A204.1 (cell line): ENCODE measurements around the gene NCAM2.
"Not testable (repeated sequence)": the region's sequence is repeated elsewhere in the genome, so short reads cannot be mapped to it uniquely, and the experiment has no call there.

Experiments
- FAIRE-seq: peaks from 2 replicates; lab custom pipeline; 2012; peaks lifted over from hg19 to GRCh38; lab: Jason Lieb, UNC

NCAM2 gene

DNA sequence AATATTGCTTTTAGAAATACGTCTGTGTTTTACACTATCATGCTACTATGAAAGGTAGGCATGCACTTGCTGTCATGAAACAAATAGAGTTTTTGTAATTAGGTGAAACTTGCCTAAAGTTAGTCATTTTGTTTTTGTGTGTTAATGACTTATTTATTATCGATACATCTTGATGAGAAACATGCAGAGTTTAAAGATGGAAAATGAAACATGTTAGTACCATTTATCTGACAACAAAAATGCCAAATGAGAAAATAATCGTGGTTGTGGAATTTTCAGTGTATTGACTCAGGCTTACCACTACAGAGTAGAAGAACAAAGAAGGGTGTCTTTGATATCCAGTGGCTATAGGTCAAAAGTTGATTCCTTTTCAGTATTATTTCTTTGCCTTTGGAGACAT, 105.5 kb downstream of the NCAM2 start:
- FAIRE-seq, result no peak

DNA sequence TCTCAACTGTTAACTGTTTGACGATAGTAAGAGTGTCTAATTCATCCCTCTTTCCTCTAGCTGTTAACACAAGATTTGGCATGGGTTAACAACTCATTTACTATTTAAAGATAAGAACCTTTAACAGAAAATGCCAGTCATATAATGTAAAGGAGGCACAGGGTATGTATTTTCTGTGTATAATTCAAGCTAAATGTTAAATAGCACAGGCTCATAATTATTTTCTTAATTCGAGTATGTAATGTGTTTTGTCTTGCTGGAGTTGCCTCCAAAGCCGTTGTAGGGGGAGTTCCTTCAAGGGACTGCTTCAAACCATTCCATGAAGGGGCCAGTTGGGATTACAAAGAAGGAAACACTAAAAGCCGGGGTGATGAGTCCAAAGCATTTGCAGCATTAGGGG, 111.5 kb downstream of the NCAM2 start:
- FAIRE-seq, result no peak

DNA sequence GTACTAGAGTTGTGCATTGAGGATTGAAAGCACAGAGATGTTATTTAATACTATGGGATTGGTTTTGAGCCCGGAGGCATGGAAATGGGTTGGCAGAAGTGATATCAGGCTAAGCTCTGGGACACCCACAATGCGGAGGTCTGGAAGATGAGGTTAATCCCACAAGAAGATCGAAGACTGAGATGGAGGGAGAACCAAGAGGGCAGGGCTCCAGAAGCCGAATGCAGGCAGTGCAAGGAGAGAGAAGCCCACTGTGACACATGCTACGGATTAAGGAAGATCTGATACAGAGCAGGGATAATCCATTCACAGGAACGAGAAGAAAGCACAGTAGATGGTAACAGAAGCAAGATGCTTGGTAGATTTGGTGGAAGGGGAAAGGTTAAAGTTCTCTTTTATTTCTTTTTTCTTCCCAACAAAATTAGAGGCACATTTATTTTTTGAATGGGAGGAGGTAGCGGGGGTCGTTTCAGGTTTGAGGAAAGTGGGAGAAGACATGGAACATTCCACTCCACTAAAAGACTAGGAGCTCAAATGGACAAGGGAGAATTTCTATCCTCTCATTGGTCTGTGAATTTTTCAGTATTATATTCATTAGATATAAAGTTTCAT, 113.2 kb downstream of the NCAM2 start:
- no peak for FAIRE-seq

DNA sequence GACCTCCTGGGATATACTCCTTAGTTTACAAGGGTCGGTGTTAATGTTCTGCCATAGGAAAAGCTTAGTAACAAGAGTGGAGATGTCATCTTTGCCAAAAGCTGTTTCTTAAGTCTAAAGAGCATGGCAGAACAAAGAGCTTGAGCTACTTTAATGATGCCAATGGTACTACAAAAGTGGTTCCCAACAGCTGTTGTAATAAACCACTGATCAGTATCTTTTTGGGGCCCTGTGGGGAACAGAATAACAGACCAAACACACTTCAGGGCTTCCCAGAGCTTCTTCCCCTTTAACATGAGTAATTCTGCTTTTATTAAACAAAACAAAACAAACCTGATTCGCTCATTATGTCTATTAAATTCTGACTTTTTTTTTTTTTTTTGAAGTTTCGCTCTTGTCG, 116.3 kb downstream of the NCAM2 start:
- no peak for FAIRE-seq

DNA sequence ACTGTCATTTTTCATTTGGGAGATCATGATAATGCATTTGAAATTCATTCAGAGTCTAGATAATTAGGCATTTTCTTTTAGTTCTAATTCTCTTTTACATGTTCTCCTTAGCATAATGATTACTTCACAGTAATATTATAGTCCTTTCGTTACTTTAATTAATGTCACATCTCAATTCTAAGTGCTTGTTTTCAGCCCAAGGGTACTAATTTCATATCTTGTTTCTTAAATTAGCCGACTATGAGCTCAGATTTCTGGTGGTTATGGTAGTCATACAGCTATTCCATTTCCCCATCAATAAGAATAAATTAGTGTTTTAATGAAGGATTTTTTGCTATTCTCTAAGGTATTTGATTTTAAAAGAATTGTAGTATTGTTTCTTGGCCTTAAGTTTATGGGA, 120.9 kb downstream of the NCAM2 start:
- FAIRE-seq, result no peak

DNA sequence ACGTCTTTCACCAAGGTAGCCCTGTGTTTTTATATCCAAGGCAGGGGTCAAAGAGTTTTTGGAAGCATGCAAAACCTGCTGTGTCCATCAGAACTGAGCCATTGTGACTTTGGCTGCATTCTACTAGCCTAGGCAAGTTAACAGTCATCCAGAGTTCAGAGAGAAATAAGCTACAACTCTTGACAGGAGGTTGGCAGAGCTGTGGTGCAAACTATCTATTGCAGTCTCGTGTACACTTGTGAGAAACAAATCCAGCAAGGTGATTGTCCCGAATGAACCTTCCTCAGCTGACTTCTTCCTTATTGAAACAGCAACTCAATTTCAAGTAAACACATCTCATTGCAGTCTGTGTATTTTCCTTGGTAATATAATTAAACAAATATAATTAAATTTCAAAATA, 124.5 kb downstream of the NCAM2 start:
- FAIRE-seq, result no peak

DNA sequence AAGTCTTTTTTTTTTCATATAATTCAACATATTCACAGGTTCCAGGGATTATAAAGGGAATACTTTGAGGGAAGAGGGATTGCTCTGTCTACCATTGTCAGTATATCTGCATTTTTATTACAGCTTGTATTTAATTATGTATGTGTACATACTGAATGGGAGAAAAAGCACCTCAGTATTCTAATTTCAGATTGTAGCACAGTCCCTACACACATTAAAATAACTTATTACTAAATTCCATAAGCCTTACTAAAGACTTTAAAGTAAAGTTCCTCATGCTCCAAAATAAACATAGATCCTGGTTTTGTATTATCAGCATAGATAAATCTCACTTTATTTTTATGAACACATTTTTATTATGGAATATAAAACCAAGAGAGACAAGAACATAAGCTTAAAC, 134.2 kb downstream of the NCAM2 start:
- FAIRE-seq, result no peak

DNA sequence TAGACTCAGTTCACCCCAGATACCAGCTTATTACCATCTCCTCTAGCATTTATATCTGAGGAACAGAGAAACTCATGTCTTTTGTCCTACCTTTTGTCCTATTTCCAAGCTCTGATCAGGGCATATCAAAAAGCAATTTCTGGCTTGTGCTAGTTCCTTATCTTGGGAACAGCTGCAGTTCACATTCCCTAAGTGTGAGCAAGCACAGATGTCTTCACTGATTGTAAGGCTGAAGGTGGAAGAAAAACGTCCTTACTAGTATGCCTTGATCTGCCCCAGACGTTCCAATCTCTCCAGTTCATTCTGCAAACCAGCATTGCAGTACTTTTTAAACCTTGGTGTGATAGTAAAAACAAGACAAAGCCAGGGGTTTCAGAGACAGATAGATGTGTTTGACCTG, 139.8 kb downstream of the NCAM2 start:
- FAIRE-seq, result no peak

DNA sequence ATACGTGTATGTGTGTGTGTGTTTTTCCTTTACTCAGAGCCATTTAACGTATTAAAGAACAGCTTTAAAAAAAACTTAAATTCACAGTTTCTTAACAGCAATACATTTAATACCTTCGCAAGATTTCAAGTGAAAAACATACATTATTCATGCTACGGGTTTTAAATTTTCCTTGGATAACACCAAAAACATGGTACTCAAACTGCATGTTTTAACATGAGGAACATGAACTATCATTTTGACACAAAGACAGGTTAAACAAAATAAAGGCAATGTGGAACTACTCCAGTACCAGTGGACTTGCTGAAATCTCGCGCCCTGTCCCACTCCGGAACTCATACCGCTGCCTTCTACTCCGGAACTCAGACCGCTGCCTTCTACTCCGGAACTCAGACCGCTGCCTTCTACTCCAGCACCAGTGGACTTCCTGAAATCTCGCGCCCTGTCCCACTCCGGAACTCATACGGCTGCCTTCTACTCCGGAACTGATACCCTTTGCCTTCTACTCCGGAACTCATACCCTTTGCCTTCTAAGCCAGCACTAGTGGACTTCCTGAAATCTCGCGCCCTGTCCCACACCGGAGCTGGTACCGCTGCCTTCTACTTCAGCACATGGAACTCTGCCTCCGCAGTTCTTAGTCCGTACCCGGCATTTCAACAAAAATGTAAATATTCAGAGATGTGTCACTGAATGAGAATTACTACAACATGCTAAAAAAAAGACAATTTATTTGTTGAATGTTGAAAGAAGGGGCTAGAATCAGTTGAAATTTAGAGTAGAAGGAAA, 148.6 kb downstream of the NCAM2 start:
- no peak for FAIRE-seq

DNA sequence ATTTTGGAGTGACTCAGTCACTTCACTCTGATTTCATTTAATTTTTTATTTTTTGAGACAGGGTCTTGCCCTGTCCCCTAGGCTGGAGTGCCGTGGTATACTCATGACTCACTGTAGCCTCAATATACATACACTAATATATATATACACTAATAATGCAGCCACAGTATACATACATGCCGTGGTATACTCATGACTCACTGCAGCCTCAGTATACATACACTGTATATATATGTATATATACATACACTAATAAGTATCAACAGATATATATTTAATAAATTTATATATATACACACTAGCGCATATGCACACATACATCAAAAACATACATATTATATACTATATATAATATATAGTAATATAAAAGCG, 149.2 kb downstream of the NCAM2 start:
- no peak for FAIRE-seq

DNA sequence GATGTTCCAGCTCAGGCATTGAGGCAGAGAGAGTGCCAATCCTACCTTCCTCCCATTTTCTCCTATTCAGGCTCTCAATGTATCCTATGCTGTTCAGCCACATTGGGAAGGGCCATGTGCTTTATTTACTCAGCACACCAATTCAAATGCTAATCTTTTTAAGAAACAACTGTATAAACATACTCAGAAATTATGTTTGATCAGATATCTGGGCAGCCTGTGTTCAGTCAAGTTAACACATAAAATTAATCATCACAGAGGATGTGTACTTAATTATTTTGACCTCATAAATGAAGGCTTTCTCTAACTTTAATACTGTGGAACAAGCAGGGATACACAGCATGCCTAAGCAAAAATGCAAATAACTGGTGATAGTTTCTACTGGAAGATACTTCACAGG, 149.8 kb downstream of the NCAM2 start:
- FAIRE-seq, result no peak

DNA sequence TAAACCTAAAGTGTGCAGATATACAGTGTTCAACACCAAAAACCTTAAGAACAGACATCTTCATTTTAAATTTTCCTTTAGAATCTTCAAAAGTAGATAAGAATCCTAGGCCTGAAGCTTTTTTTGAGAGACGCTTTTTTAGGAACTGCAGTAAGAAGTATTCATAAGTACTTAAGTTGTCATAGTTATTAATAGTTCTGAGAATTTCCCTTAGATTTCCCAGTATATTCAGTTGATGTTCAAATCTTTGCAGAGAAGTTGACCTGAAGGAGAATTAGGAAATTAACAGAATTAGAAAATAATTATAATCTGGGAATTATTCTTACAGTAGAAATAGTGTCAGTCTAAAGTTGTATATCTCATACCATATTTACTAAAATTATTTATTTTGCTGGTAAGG, 150.3 kb downstream of the NCAM2 start:
- no peak for FAIRE-seq

DNA sequence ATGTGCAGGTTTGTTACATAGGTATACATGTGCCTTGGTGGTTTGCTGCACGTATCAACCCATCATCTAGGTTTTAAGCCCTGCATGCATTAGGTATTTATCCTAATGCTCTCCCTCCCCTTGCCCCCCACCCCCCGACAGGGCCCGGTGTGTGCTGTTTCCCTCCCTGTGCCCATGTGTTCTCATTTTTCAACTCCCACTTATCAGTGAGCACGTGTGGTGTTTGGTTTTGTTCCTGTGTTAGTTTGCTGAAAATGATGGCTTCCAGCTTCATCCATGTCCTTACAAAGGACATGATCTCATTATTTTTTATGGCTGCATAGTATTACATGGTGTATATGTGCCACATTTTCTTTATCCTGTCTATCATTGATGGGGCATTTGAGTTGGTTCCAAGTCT, 151.2 kb downstream of the NCAM2 start:
- not testable (repeated sequence) for FAIRE-seq

DNA sequence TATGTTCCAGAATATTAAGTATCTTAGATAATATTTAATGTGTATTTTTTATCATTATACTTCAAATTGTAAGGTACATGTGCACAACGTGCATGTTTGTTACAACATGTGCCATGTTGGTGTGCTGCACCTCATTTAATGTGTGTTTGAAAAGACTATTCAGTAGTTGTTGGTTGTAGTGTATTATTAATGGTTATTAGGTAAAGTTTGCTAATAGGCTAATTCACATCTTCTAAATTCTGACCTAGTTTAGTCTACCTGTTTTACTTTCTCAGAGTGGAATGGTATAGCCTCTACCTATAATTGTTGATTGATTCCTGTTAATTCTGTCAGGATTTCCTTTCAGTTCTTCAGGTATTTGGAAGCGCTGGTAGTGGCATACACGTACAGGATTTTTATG, 153.0 kb downstream of the NCAM2 start:
- no peak for FAIRE-seq

DNA sequence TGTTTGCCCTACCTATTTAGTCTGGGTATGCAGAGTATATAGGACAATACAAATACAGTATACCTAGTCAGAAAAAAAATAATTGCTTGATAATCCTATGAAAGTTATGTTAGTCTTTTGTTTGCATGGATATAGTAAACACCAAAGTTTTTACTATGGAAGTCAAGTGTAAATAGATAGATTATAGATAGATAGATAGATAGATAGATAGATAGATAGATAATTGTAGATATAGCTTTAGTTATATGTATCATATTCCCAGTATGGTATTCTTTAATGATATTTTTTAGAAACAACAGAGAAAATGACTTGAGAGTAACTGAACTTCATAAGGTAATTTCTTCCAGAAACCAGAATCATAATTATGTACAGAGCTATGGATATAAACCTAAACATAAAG, 158.2 kb downstream of the NCAM2 start:
- FAIRE-seq, result no peak

DNA sequence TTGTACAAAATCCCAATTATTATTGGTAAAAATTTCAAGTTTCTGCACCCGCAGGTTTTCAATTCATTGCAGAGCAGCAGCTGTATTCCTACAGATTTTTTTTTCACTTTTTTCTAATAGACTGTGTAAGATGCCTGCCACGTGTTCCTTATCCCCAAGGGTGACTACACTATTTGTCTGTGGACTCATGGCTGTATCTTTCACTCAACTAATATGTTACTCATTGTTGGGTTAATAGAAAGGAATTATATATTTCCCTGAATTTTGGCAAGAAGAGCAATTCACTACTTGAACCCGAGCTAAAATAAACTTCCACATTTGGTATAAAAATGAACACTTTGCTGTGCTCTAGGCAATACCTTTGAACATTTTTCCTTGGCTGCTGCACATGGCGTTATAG, 158.7 kb downstream of the NCAM2 start:
- FAIRE-seq, result no peak

DNA sequence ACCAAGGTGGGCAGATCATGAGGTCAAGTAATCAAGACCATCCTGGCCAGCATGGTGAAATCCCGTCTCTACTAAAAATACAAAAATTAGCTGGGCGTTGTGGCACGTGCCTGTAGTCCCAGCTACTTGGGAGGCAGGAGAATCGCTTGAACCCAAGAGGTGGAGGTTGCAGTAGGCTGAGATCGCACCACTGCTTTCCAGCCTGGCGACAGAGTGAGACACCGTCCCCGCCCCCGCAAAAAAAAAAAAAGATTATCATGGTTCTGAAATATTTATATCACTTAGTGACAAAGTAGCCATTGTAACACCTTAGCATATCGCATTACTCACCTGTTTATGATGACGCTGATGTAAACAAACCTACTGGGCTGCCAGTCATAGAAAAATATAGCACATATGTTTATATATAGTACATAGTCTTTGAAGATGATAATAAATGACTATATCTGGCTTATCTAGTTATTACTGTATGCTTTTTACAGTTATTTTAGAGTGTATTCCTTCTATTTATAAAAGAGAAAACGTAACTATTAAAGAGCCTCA, 160.2 kb downstream of the NCAM2 start:
- FAIRE-seq, result no peak

DNA sequence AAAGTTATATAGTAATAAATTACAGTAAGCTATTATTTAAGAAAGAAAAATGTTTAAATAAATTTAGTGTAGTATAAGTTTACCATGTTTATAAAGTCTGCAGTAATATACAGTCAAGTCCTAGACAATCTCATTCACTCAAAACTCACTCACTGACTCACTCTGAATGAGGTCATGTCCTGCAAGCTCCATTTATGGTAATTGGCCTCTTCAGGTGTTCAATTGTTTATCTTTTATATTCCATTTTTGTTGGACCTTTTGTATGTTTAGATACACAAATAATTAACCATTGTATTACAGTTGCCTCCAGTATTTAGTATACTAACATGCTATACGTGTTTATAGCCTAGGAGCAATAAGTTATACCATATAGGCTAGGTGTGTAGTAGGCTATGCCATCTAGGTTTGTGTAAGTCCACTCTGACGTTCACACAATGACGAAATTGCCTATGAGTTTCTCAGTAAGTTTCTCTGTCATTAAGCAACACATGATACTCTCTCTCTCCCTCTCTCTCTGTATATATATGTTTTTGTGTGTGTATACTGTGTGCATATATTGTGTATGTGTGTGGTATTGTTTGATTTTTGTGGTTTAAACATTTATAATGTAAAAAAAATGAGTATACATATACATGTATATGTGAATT, 161.2 kb downstream of the NCAM2 start:
- FAIRE-seq, result no peak

DNA sequence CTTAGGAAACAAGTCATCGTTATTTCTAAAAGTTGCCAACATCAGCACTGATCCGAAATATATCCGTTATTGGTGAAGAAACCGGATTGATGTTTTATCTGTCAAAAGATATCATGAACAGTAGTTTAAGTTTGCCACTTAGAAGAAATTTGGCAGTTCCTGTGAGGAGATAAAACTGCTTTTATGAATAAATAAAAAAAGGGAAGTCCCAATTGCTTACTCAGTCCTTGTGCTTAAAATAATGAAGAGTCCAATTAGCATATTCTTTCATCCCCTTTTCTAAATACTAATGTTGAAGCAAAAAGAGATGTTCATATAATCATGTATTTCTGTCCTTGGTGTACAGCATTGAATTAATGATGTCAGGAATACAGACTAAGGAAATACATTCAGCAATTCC, 164.6 kb downstream of the NCAM2 start:
- FAIRE-seq, result no peak

DNA sequence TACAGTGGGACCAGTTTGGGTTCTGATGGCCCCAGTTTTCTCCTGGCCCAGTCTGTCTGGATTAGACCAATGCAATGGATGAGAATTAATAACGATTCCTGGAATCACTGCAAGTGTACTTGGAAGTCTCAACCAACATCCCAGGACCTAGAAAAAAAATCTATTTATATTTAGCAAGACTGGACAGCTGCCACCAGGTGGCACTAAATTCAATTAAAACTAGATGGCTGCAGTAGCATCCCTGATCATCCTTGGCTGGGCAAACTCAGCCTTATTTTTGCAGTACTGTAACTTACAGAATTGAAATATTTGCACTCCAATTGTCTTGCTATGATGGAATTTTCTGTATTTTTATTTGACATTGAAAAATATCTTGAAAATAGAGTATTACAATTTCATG, 165.7 kb downstream of the NCAM2 start:
- peak; percentile 94 for FAIRE-seq

DNA sequence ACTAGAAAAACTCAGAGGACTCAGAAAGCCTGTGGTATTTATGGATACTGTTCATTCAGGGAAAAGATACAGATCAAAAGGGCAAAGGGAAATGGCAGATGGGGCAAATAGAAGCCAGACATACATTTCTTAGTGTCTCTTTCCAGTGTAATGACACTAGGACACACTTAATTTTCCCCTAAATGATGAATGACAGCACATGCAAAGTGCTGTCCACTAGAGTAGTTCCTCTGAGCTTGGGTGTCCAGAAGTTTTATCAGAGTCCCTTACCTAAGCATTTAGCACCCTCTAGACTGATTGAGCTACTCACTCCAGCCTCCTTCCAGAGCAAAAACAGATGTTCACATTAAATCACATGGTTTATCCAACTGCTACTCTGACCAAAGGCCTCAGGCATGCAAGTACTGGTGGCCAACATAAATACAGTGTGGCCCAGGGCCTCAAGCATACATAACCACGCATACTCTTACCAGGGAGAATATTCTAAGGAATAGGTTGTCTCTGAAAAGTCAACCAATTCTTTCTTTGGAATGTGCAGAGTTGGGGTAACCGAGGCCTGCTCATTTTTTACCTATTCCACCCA, 166.9 kb downstream of the NCAM2 start:
- FAIRE-seq, result no peak

DNA sequence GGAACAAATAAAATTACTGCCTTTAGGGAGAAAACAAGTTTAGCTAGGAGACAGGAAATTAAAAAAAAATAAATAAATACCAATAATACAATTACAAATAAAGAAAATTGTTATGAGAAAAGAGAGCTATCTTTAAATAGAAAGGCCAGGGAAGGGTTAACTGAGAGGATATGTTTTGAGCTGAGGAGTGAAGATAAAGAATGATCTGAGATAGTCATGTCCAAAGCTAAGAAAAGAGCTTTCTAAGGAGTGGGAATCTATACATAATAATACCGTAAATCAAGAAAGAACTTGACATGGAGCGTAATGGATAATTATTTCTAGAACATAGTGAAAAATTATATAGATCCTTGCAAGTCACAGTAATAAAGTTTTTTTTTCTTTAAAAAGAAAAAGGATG, 176.5 kb downstream of the NCAM2 start:
- FAIRE-seq, result peak; percentile 48

DNA sequence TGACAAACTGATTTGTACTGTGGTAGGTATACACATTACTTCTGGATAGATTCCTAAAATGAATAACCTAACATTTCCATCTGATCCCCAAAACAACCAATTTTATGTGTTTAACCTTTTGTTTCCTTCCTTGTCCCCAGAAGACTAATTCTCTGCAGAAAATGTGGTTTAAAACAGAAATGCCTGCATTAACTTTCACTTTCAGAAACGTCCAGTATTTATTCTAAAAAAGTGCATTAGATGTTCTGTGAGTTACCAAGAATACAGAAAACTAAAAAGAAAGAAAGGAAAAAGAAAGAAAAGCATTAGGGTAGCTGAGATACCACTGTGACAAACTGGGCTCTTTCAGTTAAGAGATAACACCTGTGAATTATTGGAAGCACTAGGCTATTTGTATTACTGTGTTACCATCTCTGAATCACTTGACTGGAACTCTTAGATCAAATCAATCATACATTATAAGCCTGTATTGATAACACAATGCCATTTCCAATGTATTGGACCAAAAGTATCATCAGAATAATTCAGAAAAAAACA, 177.7 kb downstream of the NCAM2 start:
- peak; percentile 29 for FAIRE-seq
